ENCODE measurements around the gene CTNS. TPM values are rescaled to one million over a fixed set of nuclear protein-coding genes. Genes with fewer than 3 reads are reported as not detected.

The CTNS gene
- total RNA-seq, 1 donor from 2014 or later = 29.9 TPM

DNA sequence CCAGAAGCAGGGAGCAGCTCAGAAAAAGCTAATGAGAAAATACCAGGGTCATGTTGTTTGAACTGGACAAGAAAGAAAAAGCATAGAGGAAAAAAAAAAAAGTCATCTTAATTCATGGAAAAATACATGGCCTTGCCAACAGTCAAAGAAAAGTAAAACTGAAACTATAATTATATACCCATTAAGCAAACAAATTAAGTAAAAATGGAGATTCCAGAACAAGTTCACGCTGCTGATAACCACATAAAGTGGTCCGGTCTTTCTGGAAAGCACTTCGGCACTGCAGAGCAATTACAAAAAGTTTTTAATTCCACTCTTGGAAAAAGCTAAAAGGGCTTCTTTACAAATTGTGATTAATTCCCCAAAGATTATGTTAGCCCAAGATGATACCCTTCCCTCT, 71.8 kb downstream of the CTNS start:
- DNase-seq (ENCODE audit: extremely low read depth, low read depth, low spot score) = no peak

DNA sequence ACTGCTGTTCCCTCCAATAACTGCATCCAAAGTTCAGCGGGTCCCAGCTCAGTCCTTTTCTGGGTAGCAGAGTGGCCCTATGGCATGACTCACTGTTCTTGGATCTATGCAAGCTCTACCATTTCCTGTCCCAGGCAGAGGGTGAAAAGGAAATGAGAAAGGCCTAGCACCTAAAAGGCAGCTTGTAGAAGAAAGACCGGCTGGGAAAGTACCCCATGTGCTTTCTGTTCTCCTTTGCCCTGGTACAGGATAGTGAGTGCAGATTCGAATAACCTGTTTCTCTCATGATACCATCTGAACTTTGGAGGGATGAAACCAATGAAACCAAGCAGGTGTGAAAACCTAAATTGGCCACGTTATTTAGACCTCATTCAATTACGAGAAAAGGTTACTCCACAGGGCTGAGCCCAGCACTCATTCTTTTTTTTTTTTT, 74.4 kb downstream of the CTNS start:
- no peak for DNase-seq (ENCODE audit: extremely low read depth, low read depth, low spot score)

Other genes with a start within 250 kb of the CTNS start
- not detected in 2 replicates for gene OR1E1, start 238.3 kb upstream of the CTNS start, total RNA-seq
- not detected in 2 replicates for gene OR3A3, start 225.4 kb upstream of the CTNS start, total RNA-seq
- not detected in 2 replicates for gene OR1E2, start 202.9 kb upstream of the CTNS start, total RNA-seq
- gene SPATA22, start 164.9 kb upstream of the CTNS start, total RNA-seq = not detected in 2 replicates
- not detected in 2 replicates for gene ASPA, start 160.8 kb upstream of the CTNS start, total RNA-seq
- gene TRPV3, start 78.9 kb upstream of the CTNS start, total RNA-seq = 0.06 TPM in 1 of 2 replicates, not detected in the other
- gene TRPV1, start 27.3 kb upstream of the CTNS start, total RNA-seq = 1.2 and 2.2 TPM in 2 replicates
- 14.5 and 15.0 TPM in 2 replicates for gene SHPK, start 510 bp upstream of the CTNS start, total RNA-seq
- 358 and 402 TPM in 2 replicates for gene TAX1BP3, start 31.8 kb downstream of the CTNS start, total RNA-seq
- 17.5 and 24.1 TPM in 2 replicates for gene EMC6, start 32.1 kb downstream of the CTNS start, total RNA-seq
- 1.2 and 2.9 TPM in 2 replicates for gene P2RX5, start 59.4 kb downstream of the CTNS start, total RNA-seq
- 3.2 and 6.3 TPM in 2 replicates for gene HASPIN, start 87.1 kb downstream of the CTNS start, total RNA-seq
- gene ITGAE, start 164.4 kb downstream of the CTNS start, total RNA-seq = 10.5 and 13.3 TPM in 2 replicates
- gene NCBP3, start 209.5 kb downstream of the CTNS start, total RNA-seq = 23.2 and 25.3 TPM in 2 replicates